ENCODE results near the gene BCLAF1. TPM values are rescaled to one million over a fixed set of nuclear protein-coding genes. Genes with fewer than 3 reads are reported as not detected.

The BCLAF1 gene, protein sequence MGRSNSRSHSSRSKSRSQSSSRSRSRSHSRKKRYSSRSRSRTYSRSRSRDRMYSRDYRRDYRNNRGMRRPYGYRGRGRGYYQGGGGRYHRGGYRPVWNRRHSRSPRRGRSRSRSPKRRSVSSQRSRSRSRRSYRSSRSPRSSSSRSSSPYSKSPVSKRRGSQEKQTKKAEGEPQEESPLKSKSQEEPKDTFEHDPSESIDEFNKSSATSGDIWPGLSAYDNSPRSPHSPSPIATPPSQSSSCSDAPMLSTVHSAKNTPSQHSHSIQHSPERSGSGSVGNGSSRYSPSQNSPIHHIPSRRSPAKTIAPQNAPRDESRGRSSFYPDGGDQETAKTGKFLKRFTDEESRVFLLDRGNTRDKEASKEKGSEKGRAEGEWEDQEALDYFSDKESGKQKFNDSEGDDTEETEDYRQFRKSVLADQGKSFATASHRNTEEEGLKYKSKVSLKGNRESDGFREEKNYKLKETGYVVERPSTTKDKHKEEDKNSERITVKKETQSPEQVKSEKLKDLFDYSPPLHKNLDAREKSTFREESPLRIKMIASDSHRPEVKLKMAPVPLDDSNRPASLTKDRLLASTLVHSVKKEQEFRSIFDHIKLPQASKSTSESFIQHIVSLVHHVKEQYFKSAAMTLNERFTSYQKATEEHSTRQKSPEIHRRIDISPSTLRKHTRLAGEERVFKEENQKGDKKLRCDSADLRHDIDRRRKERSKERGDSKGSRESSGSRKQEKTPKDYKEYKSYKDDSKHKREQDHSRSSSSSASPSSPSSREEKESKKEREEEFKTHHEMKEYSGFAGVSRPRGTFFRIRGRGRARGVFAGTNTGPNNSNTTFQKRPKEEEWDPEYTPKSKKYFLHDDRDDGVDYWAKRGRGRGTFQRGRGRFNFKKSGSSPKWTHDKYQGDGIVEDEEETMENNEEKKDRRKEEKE
- total RNA-seq (ENCODE audit: low replicate concordance) = 181 and 1,118 TPM in 2 replicates

DNA sequence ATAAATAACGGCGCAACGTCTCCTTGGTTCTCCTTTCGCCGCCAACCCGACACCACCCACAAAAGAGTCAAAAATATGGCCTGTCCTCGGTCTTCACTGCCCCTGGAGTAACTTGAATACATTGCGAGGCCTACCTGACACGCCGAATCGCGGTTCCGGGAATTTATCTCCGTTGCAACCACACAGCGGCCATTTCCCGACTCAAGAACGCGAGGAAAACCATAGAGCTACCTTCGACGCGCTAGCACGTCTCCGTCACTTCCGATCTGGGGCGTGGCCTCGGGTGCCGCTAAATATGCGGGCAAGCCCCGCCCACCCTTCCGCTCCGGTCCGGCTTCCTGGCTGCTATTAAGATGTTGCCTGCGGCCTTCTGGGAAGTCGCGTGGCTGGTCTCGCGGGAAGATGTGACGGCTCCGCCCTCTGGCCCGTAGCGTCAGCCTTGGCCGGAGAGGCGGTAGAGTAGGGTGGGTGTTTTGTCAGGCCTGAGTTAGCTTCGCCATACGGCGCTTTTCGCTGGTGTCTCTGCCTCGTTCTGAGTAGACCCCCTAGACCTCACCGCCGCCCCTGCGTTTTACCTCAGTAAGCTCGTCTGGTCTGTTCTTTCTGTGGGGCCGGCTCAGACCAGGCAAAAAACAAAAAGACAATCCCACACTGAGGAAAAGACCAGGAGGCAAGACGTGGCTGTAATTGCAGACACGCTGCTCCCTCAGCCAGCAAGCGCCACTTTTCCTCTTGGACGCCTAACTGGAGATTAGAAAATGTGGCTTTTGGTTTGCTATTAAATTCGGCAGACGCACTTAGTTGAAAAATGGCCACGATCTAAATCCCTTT, at the start of gene BCLAF1:
BCLAF1 (minus strand) TSS at position 268 of the 831 bp plus-strand sequence. CDS start 9,980 bp downstream, outside the sequence.
- peak; percentile 100 for DNase-seq (ENCODE audit: low read depth)
- H3K4me3 ChIP-seq (ENCODE audit: low read depth, low read length) = peak within 1 kb of the TSS; percentile 100
- TF ChIP-seq, protein P1, sequence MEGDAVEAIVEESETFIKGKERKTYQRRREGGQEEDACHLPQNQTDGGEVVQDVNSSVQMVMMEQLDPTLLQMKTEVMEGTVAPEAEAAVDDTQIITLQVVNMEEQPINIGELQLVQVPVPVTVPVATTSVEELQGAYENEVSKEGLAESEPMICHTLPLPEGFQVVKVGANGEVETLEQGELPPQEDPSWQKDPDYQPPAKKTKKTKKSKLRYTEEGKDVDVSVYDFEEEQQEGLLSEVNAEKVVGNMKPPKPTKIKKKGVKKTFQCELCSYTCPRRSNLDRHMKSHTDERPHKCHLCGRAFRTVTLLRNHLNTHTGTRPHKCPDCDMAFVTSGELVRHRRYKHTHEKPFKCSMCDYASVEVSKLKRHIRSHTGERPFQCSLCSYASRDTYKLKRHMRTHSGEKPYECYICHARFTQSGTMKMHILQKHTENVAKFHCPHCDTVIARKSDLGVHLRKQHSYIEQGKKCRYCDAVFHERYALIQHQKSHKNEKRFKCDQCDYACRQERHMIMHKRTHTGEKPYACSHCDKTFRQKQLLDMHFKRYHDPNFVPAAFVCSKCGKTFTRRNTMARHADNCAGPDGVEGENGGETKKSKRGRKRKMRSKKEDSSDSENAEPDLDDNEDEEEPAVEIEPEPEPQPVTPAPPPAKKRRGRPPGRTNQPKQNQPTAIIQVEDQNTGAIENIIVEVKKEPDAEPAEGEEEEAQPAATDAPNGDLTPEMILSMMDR (IDR thresholded peaks at IDR 0.05; ENCODE audit: insufficient read depth, low read length) = no peak

DNA sequence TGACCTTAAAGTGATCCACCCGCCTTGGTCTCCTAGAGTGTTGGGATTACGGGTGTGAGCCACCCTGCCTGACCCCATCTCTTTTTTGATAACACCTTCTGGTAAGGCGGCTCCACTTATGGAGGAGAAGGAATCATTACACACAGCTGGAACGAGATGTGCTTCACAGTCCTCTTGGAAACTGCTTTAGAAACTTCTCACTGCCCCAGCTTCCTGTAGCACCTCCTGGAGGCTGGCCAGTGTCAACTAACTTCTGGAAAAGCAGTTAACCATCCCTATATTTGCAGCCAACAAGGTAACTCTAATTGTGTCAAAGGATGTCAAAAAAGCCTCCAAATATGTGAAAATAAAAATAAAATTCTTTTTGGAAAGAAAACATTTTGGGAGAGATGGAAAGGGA, 48.8 kb upstream of the BCLAF1 start:
- no peak overlapping the region for H3K4me3 ChIP-seq (ENCODE audit: low read depth, low read length)
- TF ChIP-seq, protein P1 (IDR thresholded peaks at IDR 0.05; ENCODE audit: insufficient read depth, low read length) = no peak
- DNase-seq (ENCODE audit: low read depth) = no peak

DNA sequence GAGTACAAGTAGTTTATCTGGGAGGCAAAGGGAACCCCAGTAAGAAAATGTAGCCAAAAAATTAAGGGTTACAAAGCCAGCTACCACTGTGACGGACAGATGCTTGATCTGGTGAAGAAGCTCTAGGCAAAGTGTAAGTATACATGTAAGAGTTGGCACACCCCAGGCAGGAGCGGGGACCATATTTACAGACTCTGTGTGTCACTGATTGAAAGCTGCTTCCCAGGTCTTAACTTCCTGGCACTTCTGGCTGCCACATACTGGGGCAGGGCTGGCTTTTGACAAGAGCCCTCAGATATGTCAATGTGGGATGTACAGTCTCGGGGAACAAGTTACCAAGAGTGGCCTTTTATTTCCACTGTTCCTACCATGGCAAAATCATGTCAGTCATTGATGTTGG, 48.0 kb upstream of the BCLAF1 start:
- TF ChIP-seq, protein P1 (IDR thresholded peaks at IDR 0.05; ENCODE audit: insufficient read depth, low read length) = no peak
- no peak for DNase-seq (ENCODE audit: low read depth)
- no peak overlapping the region for H3K4me3 ChIP-seq (ENCODE audit: low read depth, low read length)

DNA sequence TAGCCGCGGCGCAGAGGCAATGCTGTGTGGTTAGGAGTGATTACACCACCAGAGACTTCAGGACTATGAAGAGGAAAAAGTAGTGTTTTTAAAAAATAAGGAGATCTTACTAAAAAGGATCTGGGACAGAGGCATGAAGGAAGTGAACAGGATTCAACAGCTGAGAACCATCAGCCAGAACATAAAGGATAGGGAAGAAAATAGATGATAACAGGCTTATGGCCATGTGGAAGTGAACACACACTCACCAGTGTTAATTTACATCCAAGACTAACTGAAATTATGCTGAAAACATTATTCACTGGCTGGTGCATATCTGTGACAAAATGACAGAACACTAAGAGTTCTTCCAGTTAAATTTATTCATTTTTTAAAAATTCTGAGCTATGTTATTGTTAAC, 47.5 kb upstream of the BCLAF1 start:
- TF ChIP-seq, protein P1 (IDR thresholded peaks at IDR 0.05; ENCODE audit: insufficient read depth, low read length) = no peak
- DNase-seq (ENCODE audit: low read depth) = no peak

DNA sequence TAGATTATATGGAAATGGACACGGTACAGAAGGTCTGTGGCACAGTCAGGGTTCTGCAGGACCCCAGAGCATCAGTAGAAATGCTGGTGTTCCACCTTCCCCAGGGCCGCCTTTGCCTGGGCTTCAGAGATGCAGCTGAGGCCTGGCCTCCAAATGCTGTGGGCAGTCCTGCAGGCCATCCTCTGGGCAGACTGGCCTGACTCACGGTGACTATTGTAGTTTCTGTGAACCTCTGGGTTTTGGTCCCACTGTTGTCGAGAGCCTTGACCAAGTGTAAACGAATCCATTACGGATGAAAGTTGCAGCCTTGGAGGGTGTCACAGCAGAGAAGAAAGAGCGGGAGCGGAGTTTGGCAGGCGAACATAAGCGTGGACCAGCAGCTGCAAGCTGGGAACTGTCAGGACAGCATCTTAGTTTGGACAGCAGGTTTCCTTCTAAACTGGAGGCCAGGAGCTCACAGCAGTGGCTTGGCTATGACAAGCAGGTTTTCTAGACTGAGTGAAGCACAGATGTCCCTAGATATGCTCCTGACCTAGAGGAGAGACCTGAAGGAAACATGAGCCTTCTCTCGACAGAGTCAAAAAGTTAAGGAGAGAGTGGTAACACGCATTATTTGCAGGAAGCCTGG, 46.2 kb upstream of the BCLAF1 start:
- TF ChIP-seq, protein P1 (IDR thresholded peaks at IDR 0.05; ENCODE audit: insufficient read depth, low read length) = no peak
- DNase-seq (ENCODE audit: low read depth) = no peak
- no peak overlapping the region for H3K4me3 ChIP-seq (ENCODE audit: low read depth, low read length)

More for the DNA sequence above, 47.5 kb upstream of the BCLAF1 start:
- H3K4me3 ChIP-seq (ENCODE audit: low read depth, low read length) = no peak overlapping the region

DNA sequence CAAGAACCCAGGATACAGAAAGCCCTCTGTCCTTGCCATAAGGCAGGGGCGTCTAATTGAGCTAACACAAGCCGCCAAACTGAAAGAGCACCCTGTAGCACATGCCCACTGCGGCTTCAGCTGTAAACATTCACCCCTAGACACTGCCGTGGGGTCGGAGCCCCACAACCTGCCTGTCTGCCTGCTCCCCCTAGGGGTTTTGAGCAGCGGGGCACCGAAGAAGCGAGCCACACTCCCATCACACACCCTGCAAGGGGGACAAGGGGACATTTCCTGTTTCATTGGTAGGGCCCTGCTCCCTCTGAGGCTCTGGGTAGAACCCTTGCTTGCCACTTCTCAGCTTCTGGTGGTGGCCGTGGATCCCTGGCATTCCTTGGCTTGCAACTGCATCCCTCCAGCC, 45.2 kb upstream of the BCLAF1 start:
- TF ChIP-seq, protein P1 (IDR thresholded peaks at IDR 0.05; ENCODE audit: insufficient read depth, low read length) = peak; percentile 12
- no peak overlapping the region for H3K4me3 ChIP-seq (ENCODE audit: low read depth, low read length)
- DNase-seq (ENCODE audit: low read depth) = no peak

All from fibroblast of the aortic adventitia (primary cell).